ENCODE measurements around the gene STOML2. TPM values are rescaled to one million over a fixed set of nuclear protein-coding genes. Genes with fewer than 3 reads are reported as not detected.

STOML2 gene
- total and polyA plus RNA-seq, 9 of the 15 experiments (the other 6 are each of a cell fraction or from before 2014, with no cell fraction given): 110 to 220 (median 174) TPM

- TF ChIP-seq EP400 (IDR thresholded peaks at IDR 0.05) (no peak), RAD51 (IDR thresholded peaks at IDR 0.05; ENCODE audit: borderline replicate concordance, low read depth) (no peak), ZFP91 (CRISPR knock-in tag; IDR thresholded peaks at IDR 0.05) (no peak), FOS (IDR thresholded peaks at IDR 0.05; ENCODE audit: extremely low read depth, insufficient read length) (peak; percentile 43), CLOCK (CRISPR knock-in tag; IDR thresholded peaks at IDR 0.05; ENCODE audit: borderline replicate concordance) (no peak), KLF13 (tag; IDR thresholded peaks at IDR 0.05; ENCODE audit: borderline replicate concordance, low read depth) (no peak), HDAC2 (IDR thresholded peaks at IDR 0.05) (peak; percentile 24; the same call in 1 of the 2 replicates), EP300 (IDR thresholded peaks at IDR 0.05; ENCODE audit: low read length) (no peak), ETV6 (IDR thresholded peaks at IDR 0.05; ENCODE audit: borderline replicate concordance in 1 of 2, low read depth in 2 of 2, low read length in 1 of 2) (no peak), ETV6 (CRISPR knock-in tag; IDR thresholded peaks at IDR 0.05; ENCODE audit: borderline replicate concordance) (no peak), ZNF121 (CRISPR knock-in tag; conservative IDR thresholded peaks at IDR 0.05) (no peak), MNT (conservative IDR thresholded peaks at IDR 0.05) (peak in 1 of 2 experiments; percentile 68; a peak in 2 of 4 replicates), RERE (CRISPR knock-in tag; IDR thresholded peaks at IDR 0.05; ENCODE audit: borderline replicate concordance) (no peak), ARHGAP35 (IDR thresholded peaks at IDR 0.05; ENCODE audit: partially characterized antibody) (no peak), MCM3 (IDR thresholded peaks at IDR 0.05) (no peak), ZNF77 (CRISPR knock-in tag; IDR thresholded peaks at IDR 0.05) (no peak)
Measured at GRCh38 chr9:35111001-35111933, 8.3 kb upstream of the STOML2 start (continued).
